WTC11 (cell line): ENCODE data around the gene BACE2. TPM values are rescaled to one million over a fixed set of nuclear protein-coding genes. Genes with fewer than 3 reads are reported as not detected.

ENCODE experiments used
- ATAC-seq: fragments of 200-7000 bp; cut with Tn5 transposase; 2 replicates; pipeline ENCODE4 v1.10.0; 2021; ENCODE audit warnings: mild to moderate bottlenecking, moderate library complexity
- CTCF ChIA-PET: fragments of 300-600 bp; sonication (Branson Sonifier 250); formaldehyde crosslinking; loops from one replicate; lab custom pipeline; 2021; ENCODE audit warnings: antibody characterized with exemption; lab: Charles Lee
- POLR2A ChIA-PET: fragments of 350-600 bp; sonication (Branson Sonifier 250); formaldehyde crosslinking; loops from one replicate; lab custom pipeline; 2021; ENCODE audit warnings: antibody characterized with exemption; lab: Charles Lee
- DNase-seq: peaks from one replicate; pipeline ENCODE4 v3.0.0; 2021; ENCODE audit warnings: low spot score
- H3K27ac Mint-ChIP-seq: 2 replicates; pipeline ENCODE4 v1.8.0; 2021; ENCODE audit warnings: mixed read lengths
- H3K27me3 Mint-ChIP-seq: 2 replicates; pipeline ENCODE4 v1.8.0; 2021; ENCODE audit warnings: low read depth, mild to moderate bottlenecking, moderate library complexity, mixed read lengths
- H3K36me3 Mint-ChIP-seq: 2 replicates; pipeline ENCODE4 v1.8.0; 2021; ENCODE audit warnings: mixed read lengths
- H3K4me1 Mint-ChIP-seq: 2 replicates; pipeline ENCODE4 v1.8.0; 2022; ENCODE audit warnings: mixed read lengths
- H3K4me3 Mint-ChIP-seq: 2 replicates; pipeline ENCODE4 v1.8.0; 2021; ENCODE audit warnings: mild to moderate bottlenecking, moderate library complexity, mixed read lengths
- H3K9me3 Mint-ChIP-seq: 2 replicates; pipeline ENCODE4 v1.8.0; 2021; ENCODE audit warnings: mixed read lengths
- ATF2 ChIP-seq: sonication (generic); formaldehyde crosslinking; IDR thresholded peaks from 2 replicates; pipeline ENCODE4 v1.8.1; 2022; ENCODE audit warnings: low read depth, missing genetic modification reagents, borderline replicate concordance
- ATF3 ChIP-seq: sonication (generic); formaldehyde crosslinking; conservative IDR thresholded peaks from 2 replicates; pipeline ENCODE4 v1.8.1; 2022; ENCODE audit warnings: mild to moderate bottlenecking, missing genetic modification reagents
- CBFB ChIP-seq: sonication (generic); formaldehyde crosslinking; IDR thresholded peaks from 2 replicates; pipeline ENCODE4 v1.8.1; 2022; ENCODE audit warnings: mild to moderate bottlenecking, low read depth, missing genetic modification reagents
- E2F1 ChIP-seq: sonication (generic); formaldehyde crosslinking; IDR thresholded peaks from 2 replicates; pipeline ENCODE4 v1.8.0; 2022; ENCODE audit warnings: mild to moderate bottlenecking, missing genetic modification reagents
- E2F4 ChIP-seq: sonication (generic); formaldehyde crosslinking; IDR thresholded peaks from 2 replicates; pipeline ENCODE4 v1.8.1; 2022; ENCODE audit warnings: low read depth, mild to moderate bottlenecking, moderate library complexity, missing genetic modification reagents, borderline replicate concordance
- ELF4 ChIP-seq: sonication (generic); formaldehyde crosslinking; IDR thresholded peaks from 2 replicates; pipeline ENCODE4 v1.8.1; 2022; ENCODE audit warnings: low read depth, mild to moderate bottlenecking, moderate library complexity, missing genetic modification reagents
- ESRRA ChIP-seq: sonication (generic); formaldehyde crosslinking; IDR thresholded peaks from 2 replicates; pipeline ENCODE4 v1.8.1; 2022; ENCODE audit warnings: mild to moderate bottlenecking, missing genetic modification reagents, borderline replicate concordance
- ETV6 ChIP-seq: sonication (generic); formaldehyde crosslinking; IDR thresholded peaks from 2 replicates; pipeline ENCODE4 v1.8.1; 2022; ENCODE audit warnings: mild to moderate bottlenecking, missing genetic modification reagents
- GTF2I ChIP-seq: fragments of 250-450 bp; sonication (Bioruptor Pico); conservative IDR thresholded peaks from 2 replicates; pipeline ENCODE4 v1.4.0; 2021; ENCODE audit warnings: mild to moderate bottlenecking
- HMGXB4 ChIP-seq: sonication (generic); formaldehyde crosslinking; IDR thresholded peaks from 2 replicates; pipeline ENCODE4 v1.8.1; 2023; ENCODE audit warnings: mild to moderate bottlenecking, moderate library complexity, missing genetic modification reagents
- IRF2 ChIP-seq: sonication (generic); formaldehyde crosslinking; IDR thresholded peaks from 2 replicates; pipeline ENCODE4 v1.8.0; 2022; ENCODE audit warnings: low read depth, missing genetic modification reagents, borderline replicate concordance
- MLX ChIP-seq: sonication (generic); formaldehyde crosslinking; IDR thresholded peaks from 2 replicates; pipeline ENCODE4 v1.8.1; 2023; ENCODE audit warnings: mild to moderate bottlenecking, missing genetic modification reagents, moderate library complexity
- NFATC4 ChIP-seq: fragments of 250-450 bp; sonication (Bioruptor Pico); IDR thresholded peaks from 2 replicates; pipeline ENCODE4 v1.9.0; 2021; ENCODE audit warnings: mild to moderate bottlenecking
- SOX15 ChIP-seq: fragments of 250-450 bp; sonication (Bioruptor Pico); IDR thresholded peaks from 2 replicates; pipeline ENCODE4 v1.9.0; 2021; ENCODE audit warnings: mild to moderate bottlenecking
- STAT6 ChIP-seq: sonication (generic); formaldehyde crosslinking; conservative IDR thresholded peaks from 2 replicates; pipeline ENCODE4 v1.8.1; 2023; ENCODE audit warnings: mild to moderate bottlenecking, low read depth, missing genetic modification reagents, moderate library complexity
- TEAD4 ChIP-seq: sonication (generic); formaldehyde crosslinking; IDR thresholded peaks from 2 replicates; pipeline ENCODE4 v1.8.0; 2022; ENCODE audit warnings: mild to moderate bottlenecking, missing genetic modification reagents
- USF1 ChIP-seq: sonication (generic); formaldehyde crosslinking; IDR thresholded peaks from 2 replicates; pipeline ENCODE4 v1.8.0; 2022; ENCODE audit warnings: mild to moderate bottlenecking, missing genetic modification reagents
- ZMAT4 ChIP-seq: fragments of 250-450 bp; sonication (Bioruptor Pico); IDR thresholded peaks from 2 replicates; pipeline ENCODE4 v1.9.0; 2021; ENCODE audit warnings: mild to moderate bottlenecking
- ZNF512 ChIP-seq: sonication (generic); formaldehyde crosslinking; IDR thresholded peaks from 2 replicates; pipeline ENCODE4 v1.8.1; 2022; ENCODE audit warnings: missing genetic modification reagents, borderline replicate concordance
- total RNA-seq: library from RNA; stranded (reverse); gene quantifications from 3 replicates; pipeline ENCODE4 v1.2.3, GENCODE V29; 2021

The BACE2 gene
- total RNA-seq, 1 experiment from 2014 or later, result 9.8 TPM

- no peak for TF ChIP-seq E2F1
- TF ChIP-seq MLX (CRISPR knock-in tag), result no peak
- TF ChIP-seq TEAD4 (CRISPR knock-in tag), result no peak
- no peak for TF ChIP-seq NFATC4 (CRISPR knock-in tag)
- no peak for TF ChIP-seq USF1 (CRISPR knock-in tag)
- TF ChIP-seq ZMAT4 (CRISPR knock-in tag), result no peak
- no peak for TF ChIP-seq IRF2 (CRISPR knock-in tag)
- no peak for TF ChIP-seq CBFB (CRISPR knock-in tag)
- no peak for TF ChIP-seq GTF2I
- TF ChIP-seq STAT6 (CRISPR knock-in tag), result no peak
These were observed 7.9 kb upstream of the BACE2 start (continued) for GRCh38 chr21:41160036-41160435.

- ATAC-seq (no peak), DNase-seq (no peak)
- Mint-ChIP-seq H3K27me3 (peaks cover 31% of the 10 kb centered on the region), H3K9me3 (peaks cover 13% of the 10 kb centered on the region), H3K36me3 (peaks cover 7% of the 10 kb centered on the region), H3K27ac (no peak overlapping the region), H3K4me1 (peaks cover 1% of the 10 kb centered on the region; the same call in 1 of the 2 replicates), H3K4me3 (no peak overlapping the region)
- TF ChIP-seq ETV6, result no peak
- TF ChIP-seq ZNF512 (CRISPR knock-in tag), result no peak
- TF ChIP-seq E2F4 (CRISPR knock-in tag), result no peak
- TF ChIP-seq ELF4 (CRISPR knock-in tag), result no peak
- no peak for TF ChIP-seq HMGXB4 (CRISPR knock-in tag)
- TF ChIP-seq ATF3 (CRISPR knock-in tag), result no peak
- TF ChIP-seq ATF2 (CRISPR knock-in tag), result no peak
- TF ChIP-seq SOX15 (CRISPR knock-in tag), result no peak
- TF ChIP-seq ESRRA (CRISPR knock-in tag), result no peak
- ChIA-PET CTCF (no interaction called here), POLR2A (no interaction called here)
These were observed 6.5 kb upstream of the BACE2 start for GRCh38 chr21:41161428-41161827.
